Stimulated activated CD4-positive, alpha-beta T cell treated with anti-CD3 and anti-CD28 coated beads, Interleukin-2, amount 100 ng/mL, for 48 hours (primary cell): Measurements from ENCODE around the gene OSTN.
"Not testable (repeated sequence)": the region's sequence is repeated elsewhere in the genome, so short reads cannot be mapped to it uniquely, and the experiment has no call there.

Experiments used
- DNase-seq, 2 donors: peaks; one replicate each; pipeline ENCODE4 v3.0.0-alpha.2; 2020

OSTN gene

DNA sequence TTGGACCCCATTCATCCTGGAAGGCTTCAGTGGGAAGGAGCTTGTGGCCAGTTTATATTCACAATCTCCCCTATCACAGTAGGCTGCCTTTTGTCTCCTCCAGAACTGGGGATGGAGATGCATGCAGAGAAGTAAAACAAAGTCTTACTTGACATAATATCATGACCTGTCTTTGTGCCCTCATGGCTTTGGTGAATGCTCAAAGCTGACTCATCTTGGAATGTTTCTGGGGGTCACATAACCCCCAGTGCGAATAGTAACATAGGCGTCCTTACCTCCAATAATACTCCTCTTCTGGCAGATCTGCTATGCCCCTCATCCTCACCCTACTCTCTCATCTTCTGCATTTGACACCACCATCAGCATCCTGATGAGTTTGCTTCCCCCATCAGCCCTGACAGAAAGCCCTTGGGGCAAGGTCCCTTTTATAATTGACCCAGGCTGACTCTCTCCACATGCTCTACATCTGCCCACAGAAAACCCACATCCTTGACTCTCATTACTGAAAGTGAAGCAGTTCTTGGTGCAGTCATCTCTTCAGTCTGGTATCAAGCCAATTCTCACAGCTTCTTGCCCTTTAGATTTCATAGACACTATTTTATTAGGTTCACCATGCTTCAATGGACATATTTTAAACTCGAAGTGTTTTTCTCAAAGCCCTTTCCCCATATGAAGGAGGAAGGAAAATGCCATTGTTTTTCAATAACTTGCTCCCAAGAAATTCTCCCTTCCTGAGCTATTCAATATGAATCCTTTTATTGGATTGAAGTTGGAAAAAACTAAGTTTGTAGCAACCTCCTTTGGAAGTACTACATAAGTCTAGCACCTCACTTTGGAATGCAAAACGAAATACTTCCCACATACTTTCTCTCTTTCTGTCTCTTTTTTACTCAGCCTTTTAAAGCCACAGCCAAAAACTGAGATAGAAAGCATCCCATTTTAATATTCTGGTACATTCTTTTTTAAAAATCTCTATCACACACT, 36.6 kb downstream of the OSTN start:
- no peak for DNase-seq

DNA sequence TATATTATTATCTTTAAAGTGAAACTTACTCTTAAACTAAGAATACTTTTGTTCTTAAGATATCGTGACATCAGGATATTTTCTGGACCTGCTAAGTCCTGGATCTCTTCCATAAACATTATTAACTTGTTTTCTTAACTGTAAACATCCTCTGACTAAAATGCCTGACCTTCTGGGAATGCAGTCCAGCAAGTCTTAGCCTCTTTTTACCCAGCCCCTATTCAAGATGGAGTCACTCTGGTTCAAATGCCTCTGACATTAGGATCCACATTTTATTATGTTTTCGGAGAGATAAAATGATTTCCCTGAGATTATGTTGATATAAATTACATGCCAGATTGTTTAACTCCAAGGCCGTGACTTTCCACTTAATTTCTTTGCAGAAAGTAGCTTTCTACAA, 37.6 kb downstream of the OSTN start:
- no peak for DNase-seq

DNA sequence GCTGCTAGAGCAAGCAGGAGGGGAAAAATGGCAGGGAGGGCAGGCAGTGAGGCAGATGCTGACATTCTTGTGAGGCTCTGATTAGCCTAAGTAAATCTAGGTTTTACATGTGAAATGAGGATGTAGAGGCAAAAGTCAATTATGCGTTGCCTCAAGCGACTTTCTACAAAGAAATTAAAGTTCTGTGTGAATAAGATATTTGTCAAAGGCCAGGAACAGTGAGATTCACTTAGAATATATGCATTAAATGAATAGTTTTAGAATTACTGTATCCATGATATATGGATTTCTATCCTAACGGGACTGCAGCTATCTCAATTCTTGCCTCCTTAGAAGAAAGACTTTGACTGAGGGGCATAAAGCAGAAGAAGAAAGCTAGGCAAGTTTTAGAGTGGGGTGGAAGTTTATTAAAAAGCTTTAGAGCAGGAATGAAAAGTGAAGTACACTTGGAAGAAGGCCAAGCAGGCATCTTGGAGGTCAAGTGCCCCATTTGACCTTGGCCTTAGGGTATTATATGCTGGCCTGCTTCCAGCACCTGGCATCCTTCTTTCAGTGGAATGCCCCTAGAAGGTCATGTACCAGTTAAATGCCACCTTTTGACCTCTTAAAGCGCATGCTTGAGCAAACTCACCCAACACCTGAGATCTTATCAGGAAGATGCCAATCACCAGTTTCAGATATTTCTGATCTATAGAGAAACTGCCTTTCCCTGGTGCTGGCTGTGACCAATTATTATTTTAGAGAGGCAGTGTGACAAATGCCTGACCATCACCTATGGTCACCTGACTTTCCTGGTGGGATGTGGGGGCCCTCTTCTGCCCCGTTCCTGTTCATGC, 38.2 kb downstream of the OSTN start:
- DNase-seq = no peak

DNA sequence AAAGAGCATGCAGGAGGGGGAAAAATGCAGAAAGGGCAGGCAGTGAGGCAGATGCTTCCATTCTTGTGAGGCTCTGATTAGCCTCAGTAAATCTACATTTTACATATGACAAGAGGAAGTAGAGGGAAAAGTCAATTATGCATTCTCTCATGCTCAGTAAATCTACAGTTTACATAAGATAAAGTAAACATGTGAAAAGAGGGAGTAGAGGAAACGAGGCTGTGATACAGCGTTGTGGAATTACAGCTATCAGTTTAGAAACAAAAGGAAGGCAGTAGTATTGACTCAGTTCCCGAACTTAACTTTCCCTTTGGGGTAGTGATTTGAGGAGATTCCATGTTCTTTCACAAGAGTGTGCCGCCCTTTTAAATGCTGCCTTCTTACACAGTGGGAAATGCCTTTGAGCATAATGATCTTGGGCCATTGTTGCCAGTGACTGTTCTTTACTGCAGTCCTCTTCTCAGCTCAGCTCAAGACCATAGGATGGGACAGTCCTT, 39.3 kb downstream of the OSTN start:
- no peak for DNase-seq

DNA sequence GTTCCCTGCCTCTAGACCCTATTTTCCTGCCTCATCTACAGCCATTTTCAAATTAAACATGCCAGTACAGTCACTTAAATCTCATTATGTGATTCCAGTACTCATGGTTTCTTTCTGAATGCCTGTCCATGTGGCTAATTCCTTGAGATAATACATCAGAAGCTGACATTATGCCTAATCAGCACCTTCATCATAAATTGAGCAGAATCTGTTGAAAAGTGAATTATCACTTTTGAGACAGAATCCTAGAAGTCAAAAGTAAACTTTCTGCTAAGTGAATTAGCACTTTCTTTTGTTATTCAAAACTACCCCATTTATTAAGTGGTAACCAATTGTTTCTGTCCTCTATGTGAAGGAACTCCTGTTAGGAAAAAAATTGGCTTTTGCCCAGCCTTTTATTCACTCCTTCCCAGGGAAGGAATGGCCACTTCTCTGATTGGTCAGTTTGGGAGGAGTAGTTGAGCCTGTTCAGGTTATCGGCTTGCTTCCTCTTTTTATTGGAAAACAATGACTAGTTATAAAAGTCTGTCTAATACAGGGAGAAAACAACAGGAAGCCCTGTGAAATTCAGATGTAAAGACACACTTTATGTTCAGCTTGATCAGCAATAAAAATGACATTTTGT, 40.5 kb downstream of the OSTN start:
- no peak for DNase-seq

DNA sequence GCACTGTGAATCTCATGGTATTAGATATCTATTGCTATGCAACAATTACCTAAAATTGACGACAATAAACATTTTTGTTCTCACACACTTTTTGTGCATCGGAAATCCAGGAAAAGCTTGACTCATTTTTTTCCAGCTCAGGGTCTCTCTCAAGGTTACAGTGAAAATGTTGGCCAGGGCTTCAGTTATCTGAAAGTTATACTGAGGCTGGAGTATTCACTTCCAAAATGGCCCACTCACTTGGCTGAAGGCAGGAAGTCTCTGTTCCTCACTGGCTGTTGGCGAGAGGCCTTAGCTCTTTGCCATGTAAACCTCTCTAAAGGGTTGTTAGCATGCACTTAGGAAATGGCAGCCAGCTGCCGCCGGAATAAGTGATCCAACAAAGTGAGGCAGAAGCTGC, 41.4 kb downstream of the OSTN start:
- DNase-seq = no peak

DNA sequence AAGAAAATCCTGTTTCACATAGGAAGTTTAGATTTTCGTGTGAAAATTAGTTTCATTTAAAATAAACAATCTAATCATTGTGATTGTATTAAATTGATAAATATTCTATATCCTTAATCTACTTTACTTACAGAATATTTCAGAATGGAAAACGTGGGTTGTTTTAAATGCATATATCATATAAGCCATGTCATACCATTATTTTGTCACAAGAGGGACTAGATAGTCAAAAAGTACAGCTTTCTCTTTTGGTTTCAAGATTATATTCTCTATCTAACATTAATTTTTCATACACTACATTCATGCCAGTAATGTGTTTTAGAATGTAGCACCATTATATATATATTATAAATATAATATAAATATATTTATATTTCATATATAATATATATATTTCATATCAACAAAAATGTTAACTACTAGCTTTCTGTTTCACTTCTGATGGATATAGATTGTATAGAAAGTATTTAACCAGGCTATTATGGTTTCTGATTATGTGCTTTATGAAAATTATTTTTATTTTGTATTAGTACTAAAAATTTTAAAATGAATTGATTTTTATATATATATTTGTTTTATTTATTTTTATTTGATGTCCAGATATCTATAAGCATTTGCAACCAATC, 45.3 kb downstream of the OSTN start:
- no peak for DNase-seq

DNA sequence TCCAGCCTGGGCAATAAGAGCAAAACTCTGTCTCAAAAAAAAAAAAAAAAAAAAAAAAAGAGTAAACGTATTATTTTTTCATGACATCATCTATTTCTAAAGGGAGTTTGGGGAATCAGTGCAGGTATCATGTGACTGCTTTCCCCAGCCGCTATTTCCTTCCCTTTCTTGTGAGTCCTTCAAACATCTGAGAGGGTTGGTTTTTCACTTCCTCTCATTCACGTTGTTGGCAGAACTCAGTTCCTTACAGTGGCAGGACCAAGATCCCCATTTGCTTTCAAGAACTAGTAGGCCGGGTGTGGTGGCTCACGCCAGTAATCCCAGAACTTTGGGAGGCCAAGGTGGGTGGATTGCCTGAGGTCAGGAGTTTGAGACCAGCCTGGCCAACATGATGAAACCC, 47.0 kb downstream of the OSTN start:
- not testable (repeated sequence) for DNase-seq

DNA sequence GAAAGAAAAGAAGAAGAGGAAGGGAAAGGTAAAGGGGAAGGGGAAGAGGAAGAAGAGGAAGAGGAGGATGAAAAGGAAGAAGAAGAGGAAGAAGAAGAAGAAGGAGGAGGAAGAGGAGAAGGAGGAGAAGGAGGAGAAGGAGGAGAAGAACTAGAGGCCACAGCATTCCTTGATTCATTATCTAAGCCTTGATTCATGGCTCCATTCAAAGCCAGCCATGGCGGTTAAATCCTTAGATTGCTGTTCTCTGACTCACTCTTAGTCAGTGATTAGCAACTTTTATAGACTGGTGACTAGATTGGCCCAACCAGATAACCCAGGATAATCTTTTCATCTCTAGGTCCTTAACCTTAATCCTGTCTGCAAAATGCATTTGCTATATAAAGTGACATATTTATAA, 47.6 kb downstream of the OSTN start:
- no peak for DNase-seq

DNA sequence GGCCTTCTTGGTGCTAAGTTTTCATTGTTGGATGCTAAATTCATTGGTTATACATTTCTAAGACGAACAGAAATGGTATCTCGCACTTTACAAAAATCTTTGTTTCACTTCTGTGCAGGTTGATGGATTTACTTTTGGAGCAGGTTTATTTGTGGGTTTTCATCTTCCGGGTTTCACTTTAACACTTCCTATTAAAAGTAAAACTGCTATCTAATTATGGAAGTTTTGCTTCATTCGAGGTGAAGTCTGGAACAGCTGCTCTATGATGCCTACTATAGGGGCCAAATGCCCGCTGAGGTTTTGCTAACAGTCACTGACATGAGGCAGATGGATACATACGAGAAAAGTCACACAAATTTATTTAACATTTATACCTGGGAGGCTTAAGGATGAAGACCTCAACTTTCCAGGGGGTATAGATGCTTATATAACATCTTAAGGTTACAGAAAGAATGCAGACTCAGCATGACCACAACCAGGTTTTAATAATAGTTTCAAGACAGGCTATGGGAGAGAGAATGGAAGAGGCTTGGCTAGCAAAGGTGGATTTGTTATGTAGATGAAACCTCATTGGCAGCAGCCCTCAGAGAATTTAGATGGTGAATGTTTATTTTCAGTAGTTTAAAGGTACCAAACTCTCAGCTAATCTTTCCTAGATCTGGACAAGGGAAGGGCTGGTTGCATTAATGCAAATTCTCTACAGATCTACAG, 54.2 kb downstream of the OSTN start:
- no peak for DNase-seq

DNA sequence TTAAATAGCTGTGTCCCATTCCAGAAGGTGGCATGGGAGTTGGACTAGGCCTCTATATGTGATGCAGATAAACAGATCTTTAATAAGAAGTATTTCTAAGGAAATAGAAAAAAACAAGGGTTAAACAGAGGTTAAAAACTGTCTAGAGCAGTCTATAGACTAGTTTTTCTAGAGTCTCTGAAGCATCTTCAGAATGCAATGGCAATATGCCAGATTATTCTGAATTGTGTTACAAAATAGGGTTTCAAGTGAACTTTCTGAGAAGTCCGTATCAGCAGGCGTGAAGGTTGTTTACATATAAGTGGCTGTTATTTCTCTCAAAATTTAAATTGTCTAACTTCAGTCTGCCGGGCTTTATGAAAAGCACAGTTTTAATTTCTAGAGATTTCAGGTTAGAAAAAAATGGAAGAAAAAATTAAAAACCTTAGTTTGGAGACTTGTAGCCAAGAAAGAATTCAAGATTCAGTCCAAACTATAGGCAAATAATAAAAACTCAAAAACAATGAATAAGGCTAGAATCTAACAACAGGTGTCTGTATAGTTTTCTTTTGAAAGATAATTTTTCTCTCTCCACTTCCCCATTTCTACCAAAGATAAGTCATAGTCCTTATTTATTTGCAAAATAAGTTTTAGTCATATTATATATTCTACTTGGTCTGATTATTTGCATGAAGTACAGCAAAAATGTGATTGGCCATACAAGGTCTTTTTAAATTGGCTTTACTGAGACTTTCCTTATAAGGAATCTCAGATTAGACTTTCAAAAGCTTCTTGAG, 55.2 kb downstream of the OSTN start:
- DNase-seq = no peak

DNA sequence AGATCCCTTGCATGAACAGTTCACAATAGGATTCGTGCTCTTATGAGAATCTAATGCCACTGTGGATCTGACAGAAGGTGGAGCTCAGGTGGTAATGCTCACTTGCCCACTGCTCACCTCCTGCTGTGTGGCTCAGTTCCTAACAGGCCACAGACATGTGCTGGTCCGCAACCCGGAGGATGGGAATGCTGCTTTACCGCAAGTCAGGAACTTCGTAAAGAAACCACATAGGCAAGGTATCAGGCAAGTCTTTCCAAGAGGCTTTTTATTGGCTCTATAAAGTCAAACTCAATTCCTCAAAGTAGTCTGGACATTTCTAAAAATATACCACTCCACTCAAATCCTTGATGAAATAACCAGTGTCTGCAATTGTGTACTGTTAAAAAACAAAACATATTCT, 56.1 kb downstream of the OSTN start:
- no peak for DNase-seq

DNA sequence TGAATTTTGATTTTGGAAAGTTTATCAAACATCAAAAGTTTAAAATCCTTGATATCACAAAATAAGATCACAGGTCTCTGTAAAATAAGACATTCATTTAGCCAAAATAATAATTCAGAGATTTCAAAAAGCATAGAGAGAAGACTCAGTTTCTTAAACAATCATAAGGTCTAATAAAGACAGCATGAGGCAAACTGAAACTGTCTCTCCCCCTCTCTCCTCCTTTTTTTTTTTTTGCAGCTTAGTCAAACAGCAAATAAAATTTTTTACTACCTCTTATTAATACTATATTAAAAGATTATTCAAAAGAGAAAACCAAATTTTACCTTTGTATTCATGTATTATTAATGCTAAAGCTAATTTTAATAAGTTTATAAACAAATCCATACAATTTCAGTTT, 57.4 kb downstream of the OSTN start:
- no peak for DNase-seq

DNA sequence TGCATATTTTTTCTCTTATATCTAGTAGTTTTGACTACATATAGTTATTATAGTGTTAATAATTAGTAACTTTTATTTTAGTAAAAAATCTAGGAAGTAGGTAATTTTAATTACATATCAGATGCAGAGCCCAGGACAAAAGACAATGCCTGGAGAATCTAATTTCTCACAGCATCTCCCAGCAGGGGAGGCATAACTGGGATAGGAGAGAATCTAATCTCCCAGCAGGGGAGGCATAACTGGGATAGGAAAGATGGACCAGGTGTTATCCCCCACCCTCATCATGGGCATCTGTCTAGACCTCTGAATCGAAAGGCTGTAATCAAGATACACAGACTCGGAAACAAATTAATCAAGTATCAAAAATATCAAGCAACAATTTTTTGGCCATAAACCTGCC, 58.2 kb downstream of the OSTN start:
- DNase-seq = no peak

DNA sequence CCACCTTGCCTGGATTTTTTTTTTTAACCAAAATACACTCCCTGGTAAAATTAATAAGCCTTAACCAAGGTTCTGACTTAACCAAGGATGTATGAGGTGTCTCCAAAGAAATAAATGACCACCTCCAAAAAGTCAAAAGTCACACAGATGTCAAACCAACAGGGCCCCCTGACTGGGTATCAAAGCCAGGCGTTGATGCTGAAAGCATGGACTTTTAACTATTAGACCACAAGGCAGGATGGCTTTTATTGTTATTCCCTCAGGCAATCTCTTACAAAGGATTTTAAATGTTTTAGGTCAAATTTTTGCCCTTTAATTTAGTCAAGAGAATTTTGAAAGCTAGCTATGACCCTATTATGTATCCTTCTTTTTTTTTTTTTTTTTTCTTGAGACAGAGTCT, 60.4 kb downstream of the OSTN start:
- DNase-seq = no peak

DNA sequence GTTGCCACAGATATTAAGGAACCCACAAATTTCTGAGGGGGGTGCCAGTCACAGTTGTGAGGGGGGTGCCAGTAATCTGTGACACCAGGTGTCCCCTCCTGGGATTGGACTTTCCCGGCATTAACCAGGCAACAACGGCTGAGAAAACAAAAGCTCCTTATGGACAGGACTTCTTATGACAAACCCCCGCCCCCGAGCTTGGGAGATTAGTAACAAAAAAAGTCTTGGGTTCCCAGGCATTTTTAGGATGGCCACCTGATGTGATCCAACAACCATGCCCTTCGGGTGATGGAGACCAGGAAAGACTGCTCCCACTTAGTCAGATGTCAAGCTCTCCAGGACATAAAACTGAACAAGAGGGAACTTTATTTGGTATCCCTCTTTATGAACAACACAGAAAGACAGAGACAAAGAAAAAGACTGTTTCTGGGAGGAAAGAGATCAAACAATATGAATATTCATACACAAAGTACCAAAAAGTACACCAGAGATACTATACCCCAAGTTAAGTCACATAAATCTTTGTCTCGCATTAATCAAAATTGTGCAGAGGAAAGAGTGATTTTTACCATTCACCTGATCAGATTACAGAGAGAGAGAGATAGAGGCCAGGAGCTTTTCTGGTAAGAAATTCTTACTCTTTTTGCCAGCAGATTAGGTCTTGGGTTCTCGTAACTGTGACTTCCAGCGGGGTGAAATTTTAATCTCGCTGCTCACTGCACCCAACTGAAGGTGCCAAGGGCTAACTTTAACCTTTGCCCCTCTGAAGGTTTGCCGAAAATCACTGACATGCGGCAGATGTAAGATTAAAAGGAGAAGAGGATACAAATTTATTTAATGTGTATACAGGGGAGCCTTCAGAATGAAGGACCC, 61.6 kb downstream of the OSTN start:
- no peak for DNase-seq

DNA sequence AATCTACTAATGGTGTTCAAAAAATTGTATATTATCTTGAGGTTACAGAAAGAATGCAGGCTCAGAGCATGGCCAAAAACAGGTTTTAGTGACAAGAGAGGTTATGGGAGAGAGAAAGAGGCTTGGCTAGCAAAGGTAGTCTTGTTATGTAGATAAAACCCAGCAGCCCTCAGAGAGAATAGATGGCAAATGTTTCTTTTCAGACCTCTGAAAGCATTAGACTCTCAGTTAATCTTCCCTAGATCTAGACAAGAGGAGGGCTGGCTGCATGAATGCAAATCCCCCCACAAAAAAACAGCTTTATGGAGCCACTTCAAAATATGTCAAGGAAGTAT, 62.2 kb downstream of the OSTN start:
- DNase-seq = no peak

DNA sequence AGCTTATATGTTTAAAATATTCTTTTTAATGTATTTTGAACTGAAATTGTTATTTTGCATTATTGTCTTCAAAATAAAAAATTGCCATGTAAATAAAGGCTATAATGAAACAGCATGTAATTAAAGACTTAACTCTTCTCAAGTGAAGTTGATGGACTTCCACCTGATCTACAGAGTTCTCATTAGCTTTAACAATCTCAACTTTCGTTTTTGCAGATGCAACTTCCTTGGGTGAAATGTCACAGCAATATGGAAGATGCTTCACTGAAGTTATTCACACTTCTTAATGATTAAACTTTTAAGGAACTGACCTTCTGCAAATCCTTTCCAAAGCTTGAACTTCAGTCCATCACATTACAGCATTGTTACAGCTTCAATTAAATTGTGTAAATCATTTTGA, 63.6 kb downstream of the OSTN start:
- no peak for DNase-seq

DNA sequence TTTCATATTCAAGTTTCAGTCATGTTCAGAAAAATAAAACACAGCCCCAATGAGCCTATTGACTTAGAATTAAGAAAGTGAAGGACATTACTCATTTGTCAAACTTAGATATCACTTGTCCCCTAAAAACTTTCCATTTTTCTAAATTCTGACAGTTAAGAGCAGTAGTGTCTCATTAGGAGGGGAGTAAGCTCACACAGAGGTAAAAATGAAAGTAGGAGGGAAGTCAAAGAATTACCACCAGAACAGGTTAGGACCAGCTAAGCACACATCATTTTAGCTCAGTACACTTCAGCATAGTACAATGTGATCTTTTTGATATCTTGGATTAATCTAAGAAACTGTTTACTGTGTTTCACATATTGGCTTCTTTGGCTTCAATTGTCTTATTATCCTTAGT, 64.3 kb downstream of the OSTN start:
- DNase-seq = no peak

DNA sequence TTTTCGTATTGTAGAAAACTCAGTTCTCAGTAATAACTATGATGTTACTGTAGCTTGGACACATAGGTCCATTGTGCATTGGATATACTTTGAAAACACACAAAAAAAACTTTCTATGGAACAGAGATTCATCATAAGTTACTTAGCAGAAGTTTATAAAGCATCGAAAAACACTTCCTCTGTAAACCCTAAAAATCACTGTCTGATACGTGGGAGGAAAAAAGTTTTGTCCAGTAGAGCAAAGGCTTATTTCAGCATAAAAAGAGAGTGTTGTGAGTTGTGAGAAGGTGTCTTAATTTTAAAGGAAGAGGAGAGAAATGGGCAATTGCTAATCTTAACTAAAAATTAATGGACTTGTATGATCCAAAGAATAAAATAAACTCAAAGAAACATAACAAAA, 64.8 kb downstream of the OSTN start:
- no peak for DNase-seq

DNA sequence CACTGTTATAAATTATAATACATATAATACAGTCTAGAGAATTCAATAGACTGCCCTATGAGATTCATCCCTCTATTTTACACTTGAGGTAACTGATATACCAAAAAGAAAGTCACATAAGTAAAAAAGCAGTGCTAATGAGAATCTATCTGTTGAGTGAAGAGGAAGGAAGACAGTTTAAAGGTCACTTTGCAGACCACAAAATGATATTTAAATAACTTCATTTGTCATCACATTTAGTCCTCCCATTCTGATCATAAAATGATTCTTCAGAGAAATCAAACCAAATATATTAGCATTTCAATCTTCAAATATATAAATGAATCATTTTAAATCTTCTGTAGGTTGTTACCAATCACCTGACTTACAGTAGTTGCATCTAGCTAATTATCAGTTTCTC, 69.7 kb downstream of the OSTN start:
- DNase-seq = no peak
